Heart left ventricle (tissue), 16 donors: ENCODE data around the gene C10orf53. TPM values are rescaled to one million over a fixed set of nuclear protein-coding genes. Genes with fewer than 3 reads are reported as not detected.
"Not testable (repeated sequence)": the region's sequence is repeated elsewhere in the genome, so short reads cannot be mapped to it uniquely, and the experiment has no call there.

Source experiments
- ATAC-seq, 4 donors: fragments of 200-7000 bp; cut with Tn5 transposase; one replicate each; pipeline ENCODE4 v1.9.1; 2020 to 2022; ENCODE audit warnings: moderate library complexity in 4 of 4, mild to moderate bottlenecking in 3 of 4, moderate number of reproducible peaks in 1 of 4
- DNase-seq, 5 donors: peaks; one replicate each; pipeline ENCODE4 v3.0.0-alpha.2; 2020
- H3K27ac ChIP-seq, 12 donors: fragments of 200-600 bp; sonication (generic) in 4 of 12; one replicate each; pipeline versions ENCODE4 v1.5.0 to v1.8.0; 2016 to 2022; ENCODE audit warnings: mild to moderate bottlenecking in 2 of 12
- H3K27me3 ChIP-seq, 9 donors: fragments of 200-600 bp; sonication (generic) in 2 of 9; one replicate each; pipeline versions ENCODE4 v1.5.1 to v1.8.0; 2016 to 2022; ENCODE audit warnings: mild to moderate bottlenecking in 3 of 9
- H3K36me3 ChIP-seq, 9 donors: fragments of 200-600 bp; sonication (generic) in 2 of 9; one replicate each; pipeline versions ENCODE4 v1.5.0 to v1.8.0; 2018 to 2022; ENCODE audit warnings: mild to moderate bottlenecking in 2 of 9
- H3K4me1 ChIP-seq, 12 donors: fragments of 200-600 bp; sonication (generic) in 4 of 12; one replicate each; pipeline versions ENCODE4 v1.5.0 to v1.8.0; 2016 to 2022; ENCODE audit warnings: mild to moderate bottlenecking in 3 of 12
- H3K4me3 ChIP-seq, 12 donors: fragments of 200-600 bp; sonication (generic) in 4 of 12; one replicate each; pipeline versions ENCODE4 v1.5.0 to v1.8.0; 2017 to 2022; ENCODE audit warnings: mild to moderate bottlenecking in 9 of 12, moderate library complexity in 4 of 12
- H3K9me3 ChIP-seq, 12 donors: fragments of 200-600 bp; sonication (generic) in 4 of 12; one replicate each; pipeline versions ENCODE4 v1.5.0 to v1.8.0; 2016 to 2022; ENCODE audit warnings: mild to moderate bottlenecking in 1 of 12
- CTCF ChIP-seq, 12 donors: fragments of 200-600 bp; sonication (generic) in 4 of 12; IDR thresholded peaks; one replicate each; pipeline versions ENCODE4 v1.5.0 to v1.8.0; 2018 to 2022; ENCODE audit warnings: antibody characterized with exemption in 12 of 12, mild to moderate bottlenecking in 5 of 12
- POLR2A ChIP-seq, 2 donors: fragments of 450-650 bp; IDR thresholded peaks; one replicate each; pipeline ENCODE4 v1.6.1; 2017; ENCODE audit warnings: antibody characterized with exemption in 2 of 2, mild to moderate bottlenecking in 2 of 2, moderate library complexity in 2 of 2
- WGBS, 4 donors: extraction: QIAGEN DNeasy Blood & Tissue Kit in 2 of 4; methylation state at CpG; one replicate each; pipeline versions ENCODE4 v1.1.5 to v1.1.7; 2013 to 2018; 5-methylcytosine and 5-hydroxymethylcytosine counted together
- intact Hi-C, 10 donors: fragments of 100-400 bp; cut with DNase I; formaldehyde crosslinking; loops; one replicate each; pipeline versions ENCODE4 v1.11.1 to v1.14.2; 2022
- polyA plus RNA-seq, 2 donors: library from polyadenylated mRNA; stranded (reverse); fragments of 200-250 nt; gene quantifications; one replicate each; pipeline ENCODE4 v1.2.3, GENCODE V29; 2013
- total RNA-seq, 9 donors: library from RNA; depleted of rRNA in 2 of 9; stranded (reverse); fragments of >200 nt in 2 of 9; fragmentation: NEBNext Ultra II Directional in 3 of 9; extraction: Animal tissue kit (Norgen Biotek cat#: 25700) in 3 of 9; gene quantifications; one replicate each; pipeline versions ENCODE4 v1.1.0 to v1.2.4, GENCODE V29; 2016 to 2023
- donor health status: ischemic (EF 13 %, LVEDD 7.1; RV severe dilation, severe dysfunction).
- donor health status: healthy with polysubstance abuse.
- donor health status: DM: no; HTN: yes; CAD: no.
- donor health status: DM: no; HTN: no; CAD: no.
- donor health status: ischemic (EF 25% LVEDD 6.9; RV normal size, moderate dysfunction).
- donor health status: ischemic (EF 25% LVEDD 5.7; RV mildly dilated, moderate dysfunction).
- donor health status: healthy.
- donor health status: DM: yes; HTN: yes; CAD: no.
- donor health status: ischemic (EF 35%, LVEDD 5.7; RV mildly dilated, moderate dysfunction).
- donor health status: nonischemic (EF 11% LVEDD 7.7; RV severe dilation, severe dysfunction).
- donor health status: DM: yes; HTN: yes; CAD: no.
- donor health status: PGD.
- donor health status: ischemic (EF 29% LVEDD 5.4; RV normal size, mild dysfunction).
- donor health status: nonischemic (EF 23%, LVEDD 6.1; RV moderate dilation, normal function).

Gene C10orf53
- total and polyA plus RNA-seq, 11 donors: not detected

- Histone ChIP-seq H3K4me1 (peaks cover 0 to 8% (median 0%) of the 10 kb centered on the region in 12 donors), H3K27ac (no peak overlapping the region), H3K36me3 (no peaks in the 10 kb centered on the region), H3K9me3 (peaks cover 0 to 25% (median 3%) of the 10 kb centered on the region in 12 donors), H3K4me3 (peak overlapping the region in 3 of 12 donors; percentile 3 to 20 (median 16)), H3K27me3 (peaks cover 0 to 27% (median 3%) of the 10 kb centered on the region in 9 donors)
- no peak for DNase-seq
- intact Hi-C loops: no loop called here
- 11 to 18% (median 14%) methylated on average over 19 of the region's 19 CpGs for WGBS, 4 donors
- ATAC-seq: no peak
- no peak for TF ChIP-seq CTCF (IDR thresholded peaks at IDR 0.05)
- TF ChIP-seq POLR2A (IDR thresholded peaks at IDR 0.05): no peak
Observed at GRCh38 chr10:49678827-49679479, 498 bp upstream of the C10orf53 start.

- intact Hi-C loops, H3K4me1 ChIP-seq, H3K4me3 ChIP-seq, H3K27ac ChIP-seq, H3K36me3 ChIP-seq, ATAC-seq, DNase-seq: not testable (repeated sequence)
- H3K9me3 ChIP-seq: peaks cover 0 to 32% (median 3%) of the 10 kb centered on the region in 12 donors
- 59 to 87% (median 78%) methylated on average over 2 to 5 of the region's 5 CpGs for WGBS, 4 donors
- peaks cover 0 to 27% (median 3%) of the 10 kb centered on the region in 9 donors for H3K27me3 ChIP-seq
Observed at GRCh38 chr10:49682449-49682848, 3.0 kb downstream of the C10orf53 start.

GRCh38 chr10:49682879-49683278 lies 3.4 kb downstream of the C10orf53 start:
- peaks cover 0 to 24% (median 3%) of the 10 kb centered on the region in 9 donors for H3K27me3 ChIP-seq
- peaks cover 0 to 8% (median 0%) of the 10 kb centered on the region in 12 donors for H3K4me1 ChIP-seq
- no peak for ATAC-seq
- DNase-seq: no peak
- intact Hi-C loops: no loop called here
- H3K36me3 ChIP-seq: no peaks in the 10 kb centered on the region
- 93 to 98% (median 95%) methylated on average over 2 of the region's 2 CpGs for WGBS, 4 donors
- peaks cover 0 to 32% (median under 1%) of the 10 kb centered on the region in 12 donors for H3K9me3 ChIP-seq
- TF ChIP-seq POLR2A (IDR thresholded peaks at IDR 0.05) (no peak), CTCF (IDR thresholded peaks at IDR 0.05) (no peak)
- H3K4me3 ChIP-seq: no peak overlapping the region
- H3K27ac ChIP-seq: no peak overlapping the region

- Histone ChIP-seq H3K36me3 (no peaks in the 10 kb centered on the region), H3K27ac (no peak overlapping the region), H3K4me1 (no peaks in the 10 kb centered on the region), H3K9me3 (peaks cover 0 to 27% (median 0%) of the 10 kb centered on the region in 12 donors), H3K4me3 (no peak overlapping the region), H3K27me3 (peaks cover 0 to 46% (median 22%) of the 10 kb centered on the region in 9 donors)
- no peak for TF ChIP-seq CTCF (IDR thresholded peaks at IDR 0.05)
- no peak for TF ChIP-seq POLR2A (IDR thresholded peaks at IDR 0.05)
- intact Hi-C loops: no loop called here
- WGBS, 4 donors: 62 to 77% (median 66%) methylated on average over 4 of the region's 4 CpGs
- ATAC-seq: no peak
- DNase-seq: no peak
Observed at GRCh38 chr10:49686651-49687050, 7.2 kb downstream of the C10orf53 start.
